OCI-LY3 (cell line): ENCODE results near the gene SHMT1.
"Not testable (repeated sequence)": the region's sequence is repeated elsewhere in the genome, so short reads cannot be mapped to it uniquely, and the experiment has no call there.

ENCODE experiments used
- CTCF ChIP-seq: fragments of 200-600, 300-600 bp; sonication (generic); IDR thresholded peaks from 2 replicates; pipeline ENCODE4 v1.5.1; 2014; ENCODE audit warnings: antibody characterized with exemption, low read length, low read depth
- EZH2phosphoT487 ChIP-seq: fragments of 200-600 bp; shearing (Covaris generic); IDR thresholded peaks from 2 replicates; pipeline ENCODE4 v1.6.1; 2018; ENCODE audit warnings: antibody characterized with exemption, mixed run types, low read depth

- not testable (repeated sequence) for TF ChIP-seq CTCF, EZH2phosphoT487
Observed at GRCh38 chr17:18401872-18402590, 38.7 kb upstream of the SHMT1 start.
